GM19099 (cell line): ENCODE measurements around the gene ALPG.

ENCODE experiments used
- POLR2A ChIP-seq: IDR thresholded peaks from 3 replicates; pipeline ENCODE4 v1.6.1; 2011; ENCODE audit warnings: low read depth; ENCODE audit not compliant: insufficient read length; ENCODE audit errors: extremely low read depth

ALPG gene

GRCh38 chr2:232406556-232407310, at the start of gene ALPG:
Gene ALPG, plus strand, starts transcription at chr2:232406844. Its CDS starts 51 bp downstream, at chr2:232406895.
- no peak for TF ChIP-seq POLR2A

GRCh38 chr2:232361646-232362045, 45.0 kb upstream of the ALPG start:
- TF ChIP-seq POLR2A: no peak

- TF ChIP-seq POLR2A: no peak
Measured at GRCh38 chr2:232362174-232362900, 44.3 kb upstream of the ALPG start.

GRCh38 chr2:232363784-232364615, 42.6 kb upstream of the ALPG start:
- no peak for TF ChIP-seq POLR2A

- no peak for TF ChIP-seq POLR2A
Measured at GRCh38 chr2:232365621-232366321, 40.9 kb upstream of the ALPG start.

- TF ChIP-seq POLR2A: no peak
Measured at GRCh38 chr2:232367016-232367415, 39.6 kb upstream of the ALPG start.

- no peak for TF ChIP-seq POLR2A
Measured at GRCh38 chr2:232367591-232368233, 38.9 kb upstream of the ALPG start.

- TF ChIP-seq POLR2A: no peak
Measured at GRCh38 chr2:232368311-232368731, 38.3 kb upstream of the ALPG start.

GRCh38 chr2:232369126-232369951, 37.3 kb upstream of the ALPG start:
- TF ChIP-seq POLR2A: no peak

GRCh38 chr2:232372231-232373208, 34.1 kb upstream of the ALPG start:
- no peak for TF ChIP-seq POLR2A

GRCh38 chr2:232374356-232374755, 32.3 kb upstream of the ALPG start:
- no peak for TF ChIP-seq POLR2A

GRCh38 chr2:232375164-232375563, 31.5 kb upstream of the ALPG start:
- TF ChIP-seq POLR2A: no peak
